ENCODE data around the gene DAGLA.

DNA sequence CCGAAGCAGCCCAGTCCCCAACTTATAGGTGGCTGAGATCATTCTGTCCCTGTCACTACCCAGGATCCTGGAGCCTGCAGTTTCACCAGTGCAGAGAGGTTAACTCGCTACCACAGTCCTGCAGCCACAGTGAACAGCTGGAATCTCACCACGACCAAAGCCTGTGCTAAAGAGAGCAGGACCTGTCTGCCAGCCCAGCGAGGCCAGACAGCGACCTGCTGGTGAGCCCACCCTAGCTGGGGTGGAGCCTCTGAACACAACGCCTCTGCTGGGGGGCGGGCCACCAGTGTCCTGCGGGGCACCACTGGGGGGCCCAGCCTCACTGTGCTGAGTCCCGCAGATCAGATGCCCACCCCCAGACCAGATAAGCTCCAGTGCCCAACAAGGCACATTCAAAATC lies 33.3 kb downstream of the DAGLA start:
- TF ChIP-seq, protein P1, sequence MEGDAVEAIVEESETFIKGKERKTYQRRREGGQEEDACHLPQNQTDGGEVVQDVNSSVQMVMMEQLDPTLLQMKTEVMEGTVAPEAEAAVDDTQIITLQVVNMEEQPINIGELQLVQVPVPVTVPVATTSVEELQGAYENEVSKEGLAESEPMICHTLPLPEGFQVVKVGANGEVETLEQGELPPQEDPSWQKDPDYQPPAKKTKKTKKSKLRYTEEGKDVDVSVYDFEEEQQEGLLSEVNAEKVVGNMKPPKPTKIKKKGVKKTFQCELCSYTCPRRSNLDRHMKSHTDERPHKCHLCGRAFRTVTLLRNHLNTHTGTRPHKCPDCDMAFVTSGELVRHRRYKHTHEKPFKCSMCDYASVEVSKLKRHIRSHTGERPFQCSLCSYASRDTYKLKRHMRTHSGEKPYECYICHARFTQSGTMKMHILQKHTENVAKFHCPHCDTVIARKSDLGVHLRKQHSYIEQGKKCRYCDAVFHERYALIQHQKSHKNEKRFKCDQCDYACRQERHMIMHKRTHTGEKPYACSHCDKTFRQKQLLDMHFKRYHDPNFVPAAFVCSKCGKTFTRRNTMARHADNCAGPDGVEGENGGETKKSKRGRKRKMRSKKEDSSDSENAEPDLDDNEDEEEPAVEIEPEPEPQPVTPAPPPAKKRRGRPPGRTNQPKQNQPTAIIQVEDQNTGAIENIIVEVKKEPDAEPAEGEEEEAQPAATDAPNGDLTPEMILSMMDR (IDR thresholded peaks at IDR 0.05): no peak
- TF ChIP-seq POLR2A (IDR thresholded peaks at IDR 0.05): no peak

Data from uterus (tissue), 2 donors.